HEK293 (cell line): Measurements from ENCODE around the gene CEACAM19.

Experiments
- CTCF ChIA-PET: fragments of 350-600 bp; formaldehyde crosslinking; extraction: SDS; loops from one replicate; lab custom pipeline; 2021; ENCODE audit warnings: antibody characterized with exemption; lab: Yijun Ruan, JAX
- POLR2A ChIA-PET: fragments of 300-600 bp; formaldehyde crosslinking; extraction: SDS; loops from one replicate; lab custom pipeline; 2020; ENCODE audit warnings: antibody characterized with exemption, inconsistent platforms; lab: Yijun Ruan, JAX
- H3K27ac ChIP-seq: fragments of 200-500 bp; sonication (Bioruptor generic); 2 replicates; pipeline ENCODE4 v1.5.1; 2014; ENCODE audit warnings: low read depth, low read length, control low read depth, inconsistent platforms; ENCODE audit errors: extremely low read depth
- H3K36me3 ChIP-seq, 2 experiments: fragments of 200-500 bp in 1 of 2; sonication (Bioruptor generic) in 1 of 2; 1 replicate in 1 of 2; 2 replicates in 1 of 2; pipeline ENCODE4 v1.5.1; 2014 to 2017; ENCODE audit warnings: inconsistent platforms in 2 of 2, low read length in 2 of 2; ENCODE audit not compliant: control insufficient read depth in 2 of 2, insufficient read depth in 1 of 2
- H3K4me1 ChIP-seq: fragments of 200-500 bp; sonication (Bioruptor generic); 2 replicates; pipeline ENCODE4 v1.5.1; 2014; ENCODE audit warnings: mild to moderate bottlenecking, low read length, inconsistent platforms; ENCODE audit not compliant: control insufficient read depth, insufficient read depth
- H3K4me3 ChIP-seq: 2 replicates; pipeline ENCODE4 v1.5.1; 2011; ENCODE audit warnings: low read depth, mild to moderate bottlenecking, control low read depth, low read length, moderate library complexity
- H3K9me3 ChIP-seq: fragments of 200-500 bp; sonication (Bioruptor generic); 2 replicates; pipeline ENCODE4 v1.5.1; 2014; ENCODE audit warnings: low read depth, low read length, inconsistent platforms; ENCODE audit not compliant: control insufficient read depth, insufficient read depth
- GLIS1 ChIP-seq: fragments of 450-650 bp; formaldehyde crosslinking; IDR thresholded peaks from 2 replicates; pipeline ENCODE4 v1.5.1; 2016; ENCODE audit warnings: missing biosample characterization, missing genetic modification characterization
- HOXC10 ChIP-seq: sonication (generic); formaldehyde crosslinking; IDR thresholded peaks from 2 replicates; pipeline ENCODE4 v1.8.1; 2023; ENCODE audit warnings: mild to moderate bottlenecking, missing genetic modification reagents
- OVOL3 ChIP-seq: fragments of 450-650 bp; formaldehyde crosslinking; IDR thresholded peaks from 2 replicates; pipeline ENCODE4 v1.5.1; 2016; ENCODE audit warnings: missing biosample characterization, missing genetic modification characterization
- PATZ1 ChIP-seq: fragments of 450-650 bp; formaldehyde crosslinking; IDR thresholded peaks from 2 replicates; pipeline ENCODE4 v1.5.1; 2016; ENCODE audit warnings: missing biosample characterization, missing genetic modification characterization
- PBX3 ChIP-seq: sonication (generic); formaldehyde crosslinking; IDR thresholded peaks from 2 replicates; pipeline ENCODE4 v1.8.1; 2022; ENCODE audit warnings: mild to moderate bottlenecking, moderate library complexity, missing genetic modification reagents
- SCRT1 ChIP-seq: fragments of 450-650 bp; formaldehyde crosslinking; IDR thresholded peaks from 2 replicates; pipeline ENCODE4 v1.5.1; 2016; ENCODE audit warnings: missing biosample characterization, missing genetic modification characterization, borderline replicate concordance
- SETDB1 ChIP-seq: IDR thresholded peaks from one replicate; pipeline ENCODE4 v1.6.1; 2017; ENCODE audit warnings: mild to moderate bottlenecking, low read length, moderate library complexity, mixed read lengths; ENCODE audit not compliant: insufficient read length
- YY1 ChIP-seq: fragments of 450-650 bp; formaldehyde crosslinking; IDR thresholded peaks from 2 replicates; pipeline ENCODE4 v1.5.1; 2018; ENCODE audit warnings: missing biosample characterization, missing genetic modification characterization
- ZBTB21 ChIP-seq: fragments of 450-650 bp; formaldehyde crosslinking; IDR thresholded peaks from 2 replicates; pipeline ENCODE4 v1.5.1; 2017; ENCODE audit warnings: missing biosample characterization, missing genetic modification characterization
- ZBTB7A ChIP-seq: fragments of 450-650 bp; formaldehyde crosslinking; IDR thresholded peaks from 2 replicates; pipeline ENCODE4 v1.5.1; 2016; ENCODE audit warnings: low read depth, missing biosample characterization, missing genetic modification characterization
- ZBTB8A ChIP-seq: fragments of 450-650 bp; formaldehyde crosslinking; IDR thresholded peaks from 2 replicates; pipeline ENCODE4 v1.5.1; 2016; ENCODE audit warnings: missing biosample characterization, missing genetic modification characterization
- ZNF133 ChIP-seq: fragments of 450-650 bp; formaldehyde crosslinking; IDR thresholded peaks from 2 replicates; pipeline ENCODE4 v1.5.1; 2016; ENCODE audit warnings: missing biosample characterization, missing genetic modification characterization
- ZNF169 ChIP-seq: fragments of 450-650 bp; formaldehyde crosslinking; IDR thresholded peaks from 2 replicates; pipeline ENCODE4 v1.5.1; 2016; ENCODE audit warnings: missing biosample characterization, missing genetic modification characterization
- ZNF174 ChIP-seq: fragments of 450-650 bp; formaldehyde crosslinking; IDR thresholded peaks from 2 replicates; pipeline ENCODE4 v1.5.0; 2017; ENCODE audit warnings: missing biosample characterization, mild to moderate bottlenecking, missing genetic modification characterization
- ZNF175 ChIP-seq: fragments of 450-650 bp; formaldehyde crosslinking; IDR thresholded peaks from 2 replicates; pipeline ENCODE4 v1.5.1; 2016; ENCODE audit warnings: missing biosample characterization, missing genetic modification characterization
- ZNF221 ChIP-seq: fragments of 450-650 bp; formaldehyde crosslinking; IDR thresholded peaks from 2 replicates; pipeline ENCODE4 v1.5.1; 2017; ENCODE audit warnings: missing biosample characterization, missing genetic modification characterization, borderline replicate concordance
- ZNF335 ChIP-seq: fragments of 450-650 bp; formaldehyde crosslinking; conservative IDR thresholded peaks from 2 replicates; pipeline ENCODE4 v1.5.1; 2016; ENCODE audit warnings: missing biosample characterization, missing genetic modification characterization
- ZNF350 ChIP-seq: fragments of 450-650 bp; formaldehyde crosslinking; IDR thresholded peaks from 2 replicates; pipeline ENCODE4 v1.5.0; 2017; ENCODE audit warnings: missing biosample characterization, mild to moderate bottlenecking, missing genetic modification characterization
- ZNF433 ChIP-seq: fragments of 450-650 bp; formaldehyde crosslinking; IDR thresholded peaks from 2 replicates; pipeline ENCODE4 v1.5.1; 2016; ENCODE audit warnings: missing biosample characterization, missing genetic modification characterization, low read depth
- ZNF571 ChIP-seq: fragments of 450-650 bp; formaldehyde crosslinking; IDR thresholded peaks from 2 replicates; pipeline ENCODE4 v1.5.0; 2017; ENCODE audit warnings: missing biosample characterization, missing genetic modification characterization
- ZNF704 ChIP-seq: fragments of 450-650 bp; formaldehyde crosslinking; IDR thresholded peaks from 2 replicates; pipeline ENCODE4 v1.5.1; 2016; ENCODE audit warnings: missing biosample characterization, missing genetic modification characterization
- ZNF792 ChIP-seq: fragments of 450-650 bp; formaldehyde crosslinking; IDR thresholded peaks from 2 replicates; pipeline ENCODE4 v1.5.1; 2016; ENCODE audit warnings: missing biosample characterization, missing genetic modification characterization
- ZSCAN16 ChIP-seq: fragments of 450-650 bp; formaldehyde crosslinking; IDR thresholded peaks from 2 replicates; pipeline ENCODE4 v1.5.1; 2016; ENCODE audit warnings: missing biosample characterization, missing genetic modification characterization
- ZSCAN23 ChIP-seq: fragments of 450-650 bp; formaldehyde crosslinking; IDR thresholded peaks from 2 replicates; pipeline ENCODE4 v1.5.1; 2016; ENCODE audit warnings: missing biosample characterization, missing genetic modification characterization
- ZSCAN5A ChIP-seq: fragments of 450-650 bp; formaldehyde crosslinking; IDR thresholded peaks from 2 replicates; pipeline ENCODE4 v1.5.1; 2016; ENCODE audit warnings: missing biosample characterization, missing genetic modification characterization

The CEACAM19 gene

GRCh38 chr19:44634785-44635184 lies 36.5 kb upstream of the CEACAM19 start:
- Histone ChIP-seq H3K4me3 (no peak overlapping the region), H3K9me3 (no peaks in the 10 kb centered on the region), H3K36me3 (no peaks in the 10 kb centered on the region), H3K27ac (no peak overlapping the region), H3K4me1 (no peaks in the 10 kb centered on the region)
- CTCF ChIA-PET: no interaction called here
- TF ChIP-seq ZBTB21 (tag by site-specific recombination) (no peak), ZSCAN16 (tag by site-specific recombination) (no peak), ZBTB7A (tag by site-specific recombination) (no peak), ZSCAN23 (no peak), PATZ1 (tag by site-specific recombination) (no peak), SCRT1 (tag by site-specific recombination) (no peak), ZNF792 (no peak), ZNF169 (tag by site-specific recombination) (no peak), ZNF571 (no peak), HOXC10 (no peak)
- POLR2A ChIA-PET: interaction anchor here (1.2 kb wide), 1 partner anchor 9 kb away, joined by 6 read pairs; the partner anchor contains the start of gene PVR

- Histone ChIP-seq H3K4me1 (no peaks in the 10 kb centered on the region), H3K36me3 (no peaks in the 10 kb centered on the region), H3K4me3 (no peak overlapping the region), H3K9me3 (no peaks in the 10 kb centered on the region), H3K27ac (no peak overlapping the region)
- POLR2A ChIA-PET: interaction anchor here (1.2 kb wide), 1 partner anchor 8 kb away, joined by 6 read pairs; the partner anchor contains the start of gene PVR
- CTCF ChIA-PET: interaction anchor here (0.6 to 1.7 kb wide), 8 partner anchors 51 to 958 kb away, joined by 3 to 10 read pairs (median 3); no protein-coding TSS in a partner anchor
- TF ChIP-seq PBX3 (no peak), GLIS1 (tag by site-specific recombination) (no peak), ZNF133 (tag by site-specific recombination) (no peak), ZSCAN5A (tag by site-specific recombination) (no peak), ZNF221 (tag by site-specific recombination) (no peak), ZNF704 (tag by site-specific recombination) (no peak), SETDB1 (no peak), ZNF174 (tag by site-specific recombination) (no peak), ZSCAN23 (no peak), OVOL3 (tag by site-specific recombination) (no peak), YY1 (no peak), ZNF433 (tag by site-specific recombination) (no peak), ZNF350 (tag by site-specific recombination) (no peak), ZNF335 (no peak), ZBTB8A (tag by site-specific recombination) (no peak), ZNF175 (no peak)
Measured at GRCh38 chr19:44635581-44636438, 35.5 kb upstream of the CEACAM19 start.
